Measurements from ENCODE around the gene UGDH. TPM values are rescaled to one million over a fixed set of nuclear protein-coding genes. Genes with fewer than 3 reads are reported as not detected.

UGDH gene
- total and polyA plus RNA-seq, 2 of the 13 experiments (the other 11 are each of a cell fraction or from before 2014, with no cell fraction given): 99.0 to 384 TPM

DNA sequence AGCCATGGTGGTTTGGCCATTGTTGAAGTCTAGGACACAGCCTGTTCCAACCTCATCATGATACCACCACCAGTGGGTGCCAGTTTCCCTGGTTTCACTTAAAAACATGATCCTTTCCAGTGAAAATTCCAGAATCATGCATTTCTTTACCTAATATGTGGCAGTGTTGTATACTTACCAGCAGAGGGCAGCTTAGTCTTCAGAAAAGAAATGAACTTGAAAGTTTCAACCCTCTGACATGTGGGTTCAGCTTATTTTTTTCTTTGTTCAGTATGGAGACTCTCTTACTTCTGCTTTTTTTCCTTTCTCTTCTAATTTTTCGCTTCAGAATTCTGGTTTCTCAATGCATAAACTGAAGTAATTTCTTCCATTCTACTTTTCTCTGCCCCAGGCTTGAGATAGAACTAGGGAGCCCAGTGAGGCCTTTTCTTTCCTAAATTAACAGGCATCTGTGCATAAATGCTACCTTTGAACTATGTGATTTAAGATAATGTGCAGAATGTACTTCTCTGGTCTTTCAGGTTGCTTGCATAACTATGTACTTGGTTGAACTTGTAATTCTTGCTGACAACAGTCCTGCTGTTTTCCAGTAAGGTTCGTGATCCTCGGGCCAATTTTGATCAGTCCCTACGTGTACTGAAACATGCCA is 57.7 kb downstream of the UGDH start (continued):
- TF ChIP-seq MEIS2 (CRISPR knock-in tag; IDR thresholded peaks at IDR 0.05) (no peak), SMAD3 (CRISPR knock-in tag; IDR thresholded peaks at IDR 0.05) (0 out of 2 replicates have a peak, but pooled peaks have one; percentile 26), ZNF441 (CRISPR knock-in tag; IDR thresholded peaks at IDR 0.05; ENCODE audit: borderline replicate concordance) (no peak), ATF1 (CRISPR knock-in tag; IDR thresholded peaks at IDR 0.05) (peak; percentile 58; the same call in 1 of the 2 replicates), KDM5A (IDR thresholded peaks at IDR 0.05; ENCODE audit: borderline replicate concordance, low read length) (no peak), MXD4 (CRISPR knock-in tag; IDR thresholded peaks at IDR 0.05) (0 out of 2 replicates have a peak, but pooled peaks have one; percentile 52), CCDC6 (CRISPR knock-in tag; IDR thresholded peaks at IDR 0.05) (no peak), ZNF205 (CRISPR knock-in tag; IDR thresholded peaks at IDR 0.05) (no peak), HNRNPLL (IDR thresholded peaks at IDR 0.05; ENCODE audit: low read depth, low read length, poor library complexity, severe bottlenecking) (no peak), CCAR2 (optimal IDR thresholded peaks at IDR 0.05; ENCODE audit: low read depth, low read length) (no peak), KAT8 (CRISPR knock-in tag; IDR thresholded peaks at IDR 0.05) (peak; percentile 63; the same call in 1 of the 2 replicates), ZNF10 (CRISPR knock-in tag; IDR thresholded peaks at IDR 0.05; ENCODE audit: borderline replicate concordance, low read depth) (no peak), THAP7 (CRISPR knock-in tag; IDR thresholded peaks at IDR 0.05) (no peak), RBFOX2 (IDR thresholded peaks at IDR 0.05; ENCODE audit: low read depth, low read length) (no peak), GATAD1 (CRISPR knock-in tag; IDR thresholded peaks at IDR 0.05) (0 out of 2 replicates have a peak, but pooled peaks have one; percentile 28), ZNF577 (CRISPR knock-in tag; IDR thresholded peaks at IDR 0.05; ENCODE audit: borderline replicate concordance, low read depth) (no peak), SOX5 (CRISPR knock-in tag; IDR thresholded peaks at IDR 0.05; ENCODE audit: borderline replicate concordance) (peak; percentile 27; the same call in 1 of the 2 replicates), NFRKB (IDR thresholded peaks at IDR 0.05) (no peak), SKI (IDR thresholded peaks at IDR 0.05; ENCODE audit: partially characterized antibody) (no peak), NFE2L2 (IDR thresholded peaks at IDR 0.05; ENCODE audit: low read length) (no peak), FOXK1 (CRISPR knock-in tag; IDR thresholded peaks at IDR 0.05; ENCODE audit: borderline replicate concordance, low read depth) (peak; percentile 31; the same call in 1 of the 2 replicates), ZNF232 (CRISPR knock-in tag; IDR thresholded peaks at IDR 0.05; ENCODE audit: borderline replicate concordance) (no peak), HMG20A (CRISPR knock-in tag; IDR thresholded peaks at IDR 0.05; ENCODE audit: borderline replicate concordance) (peak; percentile 43; the same call in 1 of the 2 replicates), HNF4G (IDR thresholded peaks at IDR 0.05; ENCODE audit: borderline replicate concordance, low read depth, low read length) (no peak), HNF4G (CRISPR knock-in tag; IDR thresholded peaks at IDR 0.05; ENCODE audit: borderline replicate concordance, low read depth) (no peak), RNF2 (conservative IDR thresholded peaks at IDR 0.05; ENCODE audit: low read depth) (no peak)
- TF ChIP-seq, protein P1, sequence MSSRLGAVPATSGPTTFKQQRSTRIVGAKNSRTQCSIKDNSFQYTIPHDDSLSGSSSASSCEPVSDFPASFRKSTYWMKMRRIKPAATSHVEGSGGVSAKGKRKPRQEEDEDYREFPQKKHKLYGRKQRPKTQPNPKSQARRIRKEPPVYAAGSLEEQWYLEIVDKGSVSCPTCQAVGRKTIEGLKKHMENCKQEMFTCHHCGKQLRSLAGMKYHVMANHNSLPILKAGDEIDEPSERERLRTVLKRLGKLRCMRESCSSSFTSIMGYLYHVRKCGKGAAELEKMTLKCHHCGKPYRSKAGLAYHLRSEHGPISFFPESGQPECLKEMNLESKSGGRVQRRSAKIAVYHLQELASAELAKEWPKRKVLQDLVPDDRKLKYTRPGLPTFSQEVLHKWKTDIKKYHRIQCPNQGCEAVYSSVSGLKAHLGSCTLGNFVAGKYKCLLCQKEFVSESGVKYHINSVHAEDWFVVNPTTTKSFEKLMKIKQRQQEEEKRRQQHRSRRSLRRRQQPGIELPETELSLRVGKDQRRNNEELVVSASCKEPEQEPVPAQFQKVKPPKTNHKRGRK (CRISPR knock-in tag; IDR thresholded peaks at IDR 0.05): no peak
- TF ChIP-seq, protein P2, sequence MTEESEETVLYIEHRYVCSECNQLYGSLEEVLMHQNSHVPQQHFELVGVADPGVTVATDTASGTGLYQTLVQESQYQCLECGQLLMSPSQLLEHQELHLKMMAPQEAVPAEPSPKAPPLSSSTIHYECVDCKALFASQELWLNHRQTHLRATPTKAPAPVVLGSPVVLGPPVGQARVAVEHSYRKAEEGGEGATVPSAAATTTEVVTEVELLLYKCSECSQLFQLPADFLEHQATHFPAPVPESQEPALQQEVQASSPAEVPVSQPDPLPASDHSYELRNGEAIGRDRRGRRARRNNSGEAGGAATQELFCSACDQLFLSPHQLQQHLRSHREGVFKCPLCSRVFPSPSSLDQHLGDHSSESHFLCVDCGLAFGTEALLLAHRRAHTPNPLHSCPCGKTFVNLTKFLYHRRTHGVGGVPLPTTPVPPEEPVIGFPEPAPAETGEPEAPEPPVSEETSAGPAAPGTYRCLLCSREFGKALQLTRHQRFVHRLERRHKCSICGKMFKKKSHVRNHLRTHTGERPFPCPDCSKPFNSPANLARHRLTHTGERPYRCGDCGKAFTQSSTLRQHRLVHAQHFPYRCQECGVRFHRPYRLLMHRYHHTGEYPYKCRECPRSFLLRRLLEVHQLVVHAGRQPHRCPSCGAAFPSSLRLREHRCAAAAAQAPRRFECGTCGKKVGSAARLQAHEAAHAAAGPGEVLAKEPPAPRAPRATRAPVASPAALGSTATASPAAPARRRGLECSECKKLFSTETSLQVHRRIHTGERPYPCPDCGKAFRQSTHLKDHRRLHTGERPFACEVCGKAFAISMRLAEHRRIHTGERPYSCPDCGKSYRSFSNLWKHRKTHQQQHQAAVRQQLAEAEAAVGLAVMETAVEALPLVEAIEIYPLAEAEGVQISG (CRISPR knock-in tag; IDR thresholded peaks at IDR 0.05): no peak
